ENCODE data around the gene KASH5. TPM values are rescaled to one million over a fixed set of nuclear protein-coding genes. Genes with fewer than 3 reads are reported as not detected.

The KASH5 gene, protein sequence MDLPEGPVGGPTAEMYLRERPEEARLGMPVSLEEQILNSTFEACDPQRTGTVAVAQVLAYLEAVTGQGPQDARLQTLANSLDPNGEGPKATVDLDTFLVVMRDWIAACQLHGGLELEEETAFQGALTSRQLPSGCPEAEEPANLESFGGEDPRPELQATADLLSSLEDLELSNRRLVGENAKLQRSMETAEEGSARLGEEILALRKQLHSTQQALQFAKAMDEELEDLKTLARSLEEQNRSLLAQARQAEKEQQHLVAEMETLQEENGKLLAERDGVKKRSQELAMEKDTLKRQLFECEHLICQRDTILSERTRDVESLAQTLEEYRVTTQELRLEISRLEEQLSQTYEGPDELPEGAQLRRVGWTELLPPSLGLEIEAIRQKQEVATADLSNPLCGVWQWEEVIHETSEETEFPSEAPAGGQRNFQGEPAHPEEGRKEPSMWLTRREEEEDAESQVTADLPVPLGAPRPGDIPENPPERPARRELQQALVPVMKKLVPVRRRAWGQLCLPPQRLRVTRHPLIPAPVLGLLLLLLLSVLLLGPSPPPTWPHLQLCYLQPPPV
- total RNA-seq = not detected in 2 replicates

DNA sequence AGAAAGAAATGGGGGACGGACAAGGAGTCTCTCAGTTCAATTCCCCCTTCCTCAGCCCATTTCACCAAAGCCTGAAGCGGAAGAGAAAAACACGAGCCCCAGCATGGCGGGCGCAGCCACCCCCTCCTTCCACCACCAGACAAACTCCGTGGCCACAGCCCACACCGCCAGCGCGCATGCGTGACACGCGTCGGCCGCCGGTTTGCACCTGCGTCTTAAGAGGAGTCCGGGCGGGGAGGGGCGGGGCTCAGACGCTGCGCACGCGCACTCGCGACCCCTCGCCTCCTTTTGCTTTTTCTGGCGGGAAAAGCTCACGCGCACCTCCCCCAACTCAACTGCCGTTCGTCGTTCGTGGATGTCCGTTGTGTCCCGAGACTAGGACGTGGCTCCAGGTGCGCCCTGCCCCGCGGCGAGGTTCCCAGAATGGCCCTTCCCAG lies at the start of gene KASH5:
Gene KASH5 (plus strand): TSS at position 314 of the 437 bp plus-strand sequence. CDS start 2,635 bp downstream, outside the sequence.

DNA sequence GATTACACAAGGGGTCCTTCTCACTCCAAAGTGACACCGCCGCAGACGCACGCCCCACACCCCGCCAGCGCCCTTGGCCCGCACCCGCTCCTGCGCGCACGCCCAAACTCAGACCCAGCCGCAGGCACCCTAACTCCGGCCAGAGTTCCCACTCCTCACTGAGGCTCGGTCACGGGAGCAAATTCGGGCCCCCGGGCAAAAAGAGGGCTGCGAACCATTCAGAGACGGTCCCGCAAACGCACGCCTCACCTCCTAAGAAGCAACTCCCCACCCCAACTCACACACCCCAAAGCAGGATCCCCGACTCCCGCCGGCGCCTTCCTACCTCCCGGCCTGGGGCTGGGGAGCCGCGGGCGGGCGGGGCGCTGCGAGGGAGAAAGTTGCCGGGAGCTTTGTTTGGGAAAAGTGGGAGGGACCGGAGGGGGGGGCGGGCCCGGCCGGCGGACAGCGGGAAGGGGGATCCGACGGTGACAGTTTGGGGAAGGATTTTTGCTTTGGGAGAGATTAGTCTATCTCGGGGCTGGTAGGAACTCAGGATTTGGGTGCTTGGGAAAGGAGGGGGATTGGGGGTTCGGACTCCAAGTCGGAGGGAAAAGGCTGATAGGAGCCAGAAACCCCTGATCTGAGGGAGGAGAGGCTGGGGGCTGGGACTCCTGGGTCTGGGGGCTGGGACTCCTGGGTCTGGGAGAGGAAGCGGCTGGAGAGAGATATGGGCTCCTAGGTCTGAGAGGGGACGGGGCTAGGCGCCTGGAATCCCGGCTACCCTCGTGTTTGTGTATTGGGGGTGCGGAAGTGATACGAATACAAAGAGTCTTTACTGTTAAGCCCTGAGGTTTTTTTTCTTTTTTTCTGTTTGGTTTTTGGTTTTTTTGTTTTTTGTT lies 25.8 kb upstream of the KASH5 start, which contains the start of gene TEAD2:
Gene TEAD2 (minus strand): TSS at position 369 of the 881 bp plus-strand sequence. CDS start 2,341 bp downstream, outside the sequence.

DNA sequence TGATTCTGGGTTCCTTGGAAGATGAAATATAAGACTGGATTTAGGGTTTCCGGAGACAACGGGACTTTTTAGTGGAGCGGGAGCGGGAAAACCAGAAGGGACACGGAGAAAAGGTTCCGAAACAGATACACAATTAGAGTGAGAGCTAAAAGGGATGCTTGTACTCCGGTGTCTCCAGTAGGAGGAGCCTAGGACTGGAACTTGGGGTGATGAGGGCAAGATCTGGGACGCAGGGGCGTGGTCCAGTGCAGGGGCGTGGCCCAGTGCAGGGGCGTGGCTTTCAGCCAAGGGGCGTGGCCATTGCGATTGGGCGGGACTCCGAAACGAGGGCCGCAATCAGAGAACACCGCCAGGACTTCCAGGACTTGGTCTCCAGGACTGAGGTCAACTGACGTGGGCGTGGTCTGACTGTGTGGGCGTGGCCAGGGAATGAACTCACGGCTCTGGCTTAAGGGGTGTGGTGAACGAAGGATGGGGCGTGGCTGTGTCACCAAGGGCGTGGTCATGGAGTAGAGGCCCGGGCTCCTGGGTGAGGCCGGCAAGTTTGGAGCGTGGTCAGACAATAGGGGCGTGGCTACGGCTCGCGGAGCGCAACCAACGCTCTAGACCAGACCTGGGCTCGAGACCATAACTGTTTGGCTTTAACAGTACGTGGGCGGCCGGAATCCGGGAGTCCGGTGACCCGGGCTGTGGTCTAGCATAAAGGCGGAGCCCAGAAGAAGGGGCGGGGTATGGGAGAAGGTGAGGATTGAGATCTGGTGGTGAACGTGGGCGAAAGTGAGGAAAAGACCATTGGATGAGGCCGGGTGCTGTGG lies 24.6 kb upstream of the KASH5 start, which contains the start of gene DKKL1:
Gene DKKL1 (plus strand): TSS at position 610 of the 815 bp plus-strand sequence. CDS start 122 bp downstream, at position 732.

DNA sequence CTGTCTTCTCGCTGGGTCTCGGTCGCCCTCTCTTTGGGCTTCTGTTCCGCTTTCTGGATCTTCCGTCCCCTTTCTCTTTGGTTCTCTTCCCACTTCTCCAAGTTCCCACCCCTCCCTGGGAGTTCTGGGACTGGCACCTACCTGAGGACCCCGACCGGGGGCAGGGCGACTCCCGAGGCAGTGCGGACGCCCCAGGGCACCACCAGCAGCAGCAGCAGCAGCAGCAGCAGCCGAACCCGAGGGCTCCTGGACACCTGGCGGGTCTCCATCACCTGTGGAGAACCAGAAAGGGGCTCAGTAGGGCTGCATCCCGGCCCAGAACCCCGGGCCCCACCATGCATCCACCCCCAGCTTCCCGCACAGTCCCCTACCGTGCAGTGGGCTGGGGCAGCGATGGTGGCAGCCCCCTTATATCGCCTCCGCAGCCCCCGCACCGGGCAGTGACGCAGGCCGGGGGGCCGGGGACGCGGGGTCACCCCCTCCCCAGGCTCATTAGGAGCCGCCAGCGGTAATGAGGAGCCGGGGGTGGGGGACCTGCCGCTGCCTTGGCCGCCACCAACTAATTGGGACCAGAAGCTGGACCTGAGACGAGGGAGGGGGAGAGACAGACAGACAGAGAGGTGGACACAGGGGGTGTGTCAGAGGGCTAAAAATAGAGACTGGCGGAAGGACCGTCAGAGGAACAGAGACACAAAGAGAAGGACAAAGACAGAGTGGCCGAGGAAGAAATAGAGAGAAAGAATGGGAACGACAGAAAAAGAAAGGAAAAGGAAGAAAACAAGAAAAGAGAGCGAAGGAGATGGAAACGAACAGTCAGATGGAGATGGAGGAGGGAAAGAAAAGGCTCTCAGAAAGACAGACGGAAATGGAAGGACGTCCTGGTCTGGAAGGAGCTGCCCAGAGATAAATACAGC lies 35.3 kb downstream of the KASH5 start, which contains the start of gene PTH2:
Gene PTH2 (minus strand): TSS at position 371 of the 914 bp plus-strand sequence. CDS start 102 bp downstream, at position 269.

DNA sequence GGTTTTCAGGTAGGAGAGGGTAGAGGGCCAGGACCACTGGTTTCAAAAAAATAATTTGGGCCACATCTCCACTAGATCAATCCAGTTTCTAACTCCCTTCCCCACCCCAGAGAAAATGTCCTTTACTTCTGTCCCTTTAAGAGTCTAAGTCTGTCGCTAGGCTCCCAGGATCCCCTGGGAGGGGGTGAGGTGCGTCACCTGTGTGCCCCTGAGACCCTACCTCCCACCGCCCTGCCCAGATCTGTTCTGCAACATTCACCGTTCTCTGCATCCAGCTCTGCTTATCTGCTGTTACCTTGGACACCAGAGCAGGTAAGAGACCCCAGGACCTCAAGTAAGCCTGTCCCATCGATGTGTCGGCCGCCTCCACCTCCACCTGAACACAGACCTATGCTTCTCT lies 37.1 kb downstream of the KASH5 start, which contains the start of gene GFY:
Gene GFY (plus strand): TSS at position 211 of the 400 bp plus-strand sequence. CDS start 1,043 bp downstream, outside the sequence.

DNA sequence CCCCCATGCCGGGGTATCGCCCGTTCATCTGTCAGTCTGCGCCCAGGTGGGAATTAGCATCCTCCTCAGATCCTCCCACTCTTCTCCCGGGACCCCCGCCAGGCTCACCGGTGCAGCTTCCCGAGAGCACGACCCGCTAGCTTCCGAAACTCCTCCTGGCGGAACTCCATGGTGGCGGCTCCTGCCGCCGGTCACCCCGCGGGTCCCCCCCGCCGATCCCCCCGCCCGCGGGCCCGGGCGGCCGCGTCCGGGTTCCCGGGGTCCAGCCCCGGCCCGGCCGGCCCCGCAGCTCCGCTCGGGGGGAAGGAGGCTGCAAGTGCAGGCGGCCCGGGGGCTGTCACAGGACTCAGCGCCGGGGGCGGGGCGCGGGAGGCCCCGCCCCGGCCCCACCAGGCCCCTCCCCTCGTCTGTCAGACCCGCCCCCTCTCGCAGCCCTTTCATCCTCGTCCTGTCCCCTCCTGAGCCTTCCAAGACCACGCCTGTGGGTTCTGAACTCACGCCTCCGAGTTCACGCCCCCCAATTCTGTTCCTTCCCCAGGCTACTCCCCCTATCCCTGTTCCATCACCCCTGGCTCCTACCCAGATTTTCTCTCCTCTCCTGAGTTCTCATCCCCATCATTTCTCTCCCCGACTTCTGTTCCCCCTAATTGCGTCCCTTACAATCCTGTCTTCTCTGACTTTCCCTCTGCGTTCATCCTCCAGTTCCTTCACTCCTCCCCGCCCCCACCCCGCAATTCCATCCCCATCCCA lies 53.3 kb downstream of the KASH5 start, which contains the start of gene SLC17A7:
Gene SLC17A7 (minus strand): TSS at position 318 of the 750 bp plus-strand sequence. CDS start 148 bp downstream, at position 170.

DNA sequence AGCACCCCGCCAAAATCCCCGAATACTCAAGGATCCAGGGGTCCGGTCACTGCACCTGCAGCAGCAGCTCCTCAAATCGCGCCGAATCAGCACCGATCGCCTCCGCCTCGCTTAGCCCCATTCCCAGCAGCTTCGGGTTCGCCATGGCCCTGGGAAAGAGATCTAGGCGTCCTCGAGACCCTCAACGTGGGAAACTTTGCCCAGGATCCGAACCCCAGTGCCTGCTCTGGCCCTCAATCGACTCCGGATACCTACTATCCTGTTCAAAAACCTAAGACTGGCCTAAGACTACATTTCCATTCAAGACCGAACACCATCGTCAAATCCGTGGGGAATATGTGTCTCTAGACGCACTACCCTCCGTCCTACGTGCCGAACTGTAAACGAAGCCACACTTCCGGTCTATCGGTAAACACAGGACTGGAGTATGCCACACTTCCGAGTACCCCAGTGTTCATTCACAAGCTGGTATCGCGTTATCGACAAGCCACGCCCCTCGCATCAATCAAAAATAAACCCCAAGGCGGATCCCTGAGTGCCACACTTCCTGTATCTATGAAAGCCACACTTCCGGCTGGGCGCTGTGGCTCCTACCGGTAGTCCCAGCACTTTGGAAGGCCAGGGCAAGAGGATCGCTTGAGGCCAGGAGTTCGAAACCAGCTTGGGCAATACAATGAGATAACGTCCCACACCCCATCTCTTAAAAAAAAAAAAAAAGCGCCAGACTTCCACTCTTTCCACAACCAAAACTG lies 63.6 kb downstream of the KASH5 start, which contains the start of gene PIH1D1:
Gene PIH1D1 (minus strand): TSS at position 385 of the 752 bp plus-strand sequence. CDS start 240 bp downstream, at position 145.

DNA sequence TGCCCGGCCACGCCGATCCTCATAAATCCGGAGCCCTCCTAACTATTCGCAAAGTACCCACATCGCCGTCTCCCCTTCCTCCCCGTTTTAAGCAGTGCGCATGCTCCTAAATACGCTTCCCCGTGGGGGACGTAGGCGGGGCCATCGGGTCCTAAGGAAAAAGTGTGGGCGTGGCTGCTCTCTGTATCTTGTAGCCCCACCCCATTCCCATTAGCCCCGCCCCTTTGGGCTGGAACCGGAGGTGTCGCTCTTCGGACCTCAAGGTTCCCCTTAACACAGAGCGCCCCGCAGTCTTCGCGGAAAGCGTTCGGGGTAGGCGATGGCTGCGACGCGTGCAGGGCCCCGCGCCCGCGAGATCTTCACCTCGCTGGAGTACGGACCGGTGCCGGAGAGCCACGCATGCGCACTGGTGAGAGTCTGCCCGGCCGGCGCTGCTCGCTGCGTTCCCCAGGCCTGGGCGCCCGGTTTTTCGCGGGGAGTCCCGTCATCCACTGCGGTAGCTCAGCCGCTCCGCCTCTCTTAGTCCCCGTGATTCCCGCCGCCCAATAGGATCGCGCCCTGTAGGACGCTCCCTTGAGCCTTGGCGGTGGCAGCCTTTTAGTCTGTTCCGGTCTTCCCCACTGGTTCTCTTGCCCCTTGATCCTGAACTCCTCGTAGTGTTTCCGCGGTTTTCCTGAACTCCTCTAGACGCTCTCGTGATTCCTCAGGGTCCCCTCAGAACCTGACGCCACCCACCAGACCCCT lies 65.1 kb downstream of the KASH5 start, which contains the start of gene ALDH16A1:
Gene ALDH16A1 (plus strand): TSS at position 213 of the 744 bp plus-strand sequence. CDS start 107 bp downstream, at position 320.

Other genes with a start within 250 kb of the KASH5 start
- gene HRC, start 232.9 kb upstream of the KASH5 start, total RNA-seq = not detected in 2 replicates
- 11.2 and 12.3 TPM in 2 replicates for gene TRPM4, start 230.5 kb upstream of the KASH5 start, total RNA-seq
- gene SLC6A16, start 63.1 kb upstream of the KASH5 start, total RNA-seq = under 0.01 and 0.15 TPM in 2 replicates
- not detected in 2 replicates for gene CD37, start 52.8 kb upstream of the KASH5 start, total RNA-seq
- gene TEAD2, start 25.8 kb upstream of the KASH5 start, total RNA-seq = 43.8 and 64.3 TPM in 2 replicates
- gene DKKL1, start 24.4 kb upstream of the KASH5 start, total RNA-seq = not detected in 2 replicates
- not detected in 2 replicates for gene PTH2, start 35.2 kb downstream of the KASH5 start, total RNA-seq
- not detected in 2 replicates for gene GFY, start 37.1 kb downstream of the KASH5 start, total RNA-seq
- 0.15 TPM in 1 of 2 replicates, not detected in the other for gene SLC17A7, start 53.3 kb downstream of the KASH5 start, total RNA-seq
- 162 and 176 TPM in 2 replicates for gene PIH1D1, start 63.6 kb downstream of the KASH5 start, total RNA-seq
- 40.3 and 62.9 TPM in 2 replicates for gene ALDH16A1, start 65.0 kb downstream of the KASH5 start, total RNA-seq
- gene FLT3LG, start 86.0 kb downstream of the KASH5 start, total RNA-seq = 0.32 and 1.8 TPM in 2 replicates
- 1,312 and 3,748 TPM in 2 replicates for gene RPL13A, start 99.4 kb downstream of the KASH5 start, total RNA-seq
- gene RPS11, start 108.2 kb downstream of the KASH5 start, total RNA-seq = 1,938 and 5,232 TPM in 2 replicates
- 48.1 and 62.3 TPM in 2 replicates for gene FCGRT, start 124.4 kb downstream of the KASH5 start, total RNA-seq
- 76.3 and 146 TPM in 2 replicates for gene RCN3, start 139.8 kb downstream of the KASH5 start, total RNA-seq
- 103 and 121 TPM in 2 replicates for gene NOSIP, start 192.3 kb downstream of the KASH5 start, total RNA-seq
- 1.3 and 1.4 TPM in 2 replicates for gene PRRG2, start 193.1 kb downstream of the KASH5 start, total RNA-seq
- gene PRR12, start 202.9 kb downstream of the KASH5 start, total RNA-seq = 1.4 and 1.6 TPM in 2 replicates